ENCODE data around the gene EML5.

- TF ChIP-seq EZH2phosphoT487 (IDR thresholded peaks at IDR 0.05; ENCODE audit: low read depth, severe bottlenecking, unreplicated experiment) (no peak), CTCF (IDR thresholded peaks at IDR 0.05; ENCODE audit: poor library complexity) (no peak), EZH2 (IDR thresholded peaks at IDR 0.05; ENCODE audit: borderline replicate concordance) (no peak)
Observed at GRCh38 chr14:88808359-88808758, 15.6 kb upstream of the EML5 start.
